Ishikawa (cell line): ENCODE data around the gene POLDIP2.

Source experiments
- CEBPB ChIP-seq: IDR thresholded peaks from 2 replicates; pipeline ENCODE4 v1.6.1; 2012
- CREB1 ChIP-seq: IDR thresholded peaks from 2 replicates; pipeline ENCODE4 v1.6.1; 2012; ENCODE audit warnings: low read depth
- EGR1 ChIP-seq: IDR thresholded peaks from 2 replicates; pipeline ENCODE4 v1.6.1; 2012
- EP300 ChIP-seq: IDR thresholded peaks from 2 replicates; pipeline ENCODE4 v1.6.1; 2012; ENCODE audit warnings: borderline replicate concordance
- FOXM1 ChIP-seq: IDR thresholded peaks from 2 replicates; pipeline ENCODE4 v1.6.1; 2012; ENCODE audit warnings: low read depth, borderline replicate concordance
- NFIC ChIP-seq: IDR thresholded peaks from 2 replicates; pipeline ENCODE4 v1.6.1; 2012
- RAD21 ChIP-seq: IDR thresholded peaks from 2 replicates; pipeline ENCODE4 v1.6.1; 2012; ENCODE audit warnings: low read depth
- TAF1 ChIP-seq: IDR thresholded peaks from 2 replicates; pipeline ENCODE4 v1.6.1; 2012; ENCODE audit warnings: low read depth, mild to moderate bottlenecking
- TCF12 ChIP-seq: IDR thresholded peaks from 2 replicates; pipeline ENCODE4 v1.6.1; 2012; ENCODE audit warnings: low read depth
- TEAD4 ChIP-seq: IDR thresholded peaks from 2 replicates; pipeline ENCODE4 v1.6.1; 2012
- YY1 ChIP-seq: IDR thresholded peaks from 2 replicates; pipeline ENCODE4 v1.6.1; 2012; ENCODE audit warnings: low read depth
- ZBTB7A ChIP-seq: IDR thresholded peaks from 2 replicates; pipeline ENCODE4 v1.6.1; 2012; ENCODE audit warnings: low read depth
- TF ChIP-seq, protein P1 (sequence below): IDR thresholded peaks from 2 replicates; pipeline ENCODE4 v1.6.1; 2012
- TF ChIP-seq, protein P2 (sequence below): IDR thresholded peaks from 2 replicates; pipeline ENCODE4 v1.6.1; 2012
- TF ChIP-seq, protein P3 (sequence below): IDR thresholded peaks from 2 replicates; pipeline ENCODE4 v1.6.1; 2012; ENCODE audit warnings: low read depth, mild to moderate bottlenecking

Gene POLDIP2

DNA sequence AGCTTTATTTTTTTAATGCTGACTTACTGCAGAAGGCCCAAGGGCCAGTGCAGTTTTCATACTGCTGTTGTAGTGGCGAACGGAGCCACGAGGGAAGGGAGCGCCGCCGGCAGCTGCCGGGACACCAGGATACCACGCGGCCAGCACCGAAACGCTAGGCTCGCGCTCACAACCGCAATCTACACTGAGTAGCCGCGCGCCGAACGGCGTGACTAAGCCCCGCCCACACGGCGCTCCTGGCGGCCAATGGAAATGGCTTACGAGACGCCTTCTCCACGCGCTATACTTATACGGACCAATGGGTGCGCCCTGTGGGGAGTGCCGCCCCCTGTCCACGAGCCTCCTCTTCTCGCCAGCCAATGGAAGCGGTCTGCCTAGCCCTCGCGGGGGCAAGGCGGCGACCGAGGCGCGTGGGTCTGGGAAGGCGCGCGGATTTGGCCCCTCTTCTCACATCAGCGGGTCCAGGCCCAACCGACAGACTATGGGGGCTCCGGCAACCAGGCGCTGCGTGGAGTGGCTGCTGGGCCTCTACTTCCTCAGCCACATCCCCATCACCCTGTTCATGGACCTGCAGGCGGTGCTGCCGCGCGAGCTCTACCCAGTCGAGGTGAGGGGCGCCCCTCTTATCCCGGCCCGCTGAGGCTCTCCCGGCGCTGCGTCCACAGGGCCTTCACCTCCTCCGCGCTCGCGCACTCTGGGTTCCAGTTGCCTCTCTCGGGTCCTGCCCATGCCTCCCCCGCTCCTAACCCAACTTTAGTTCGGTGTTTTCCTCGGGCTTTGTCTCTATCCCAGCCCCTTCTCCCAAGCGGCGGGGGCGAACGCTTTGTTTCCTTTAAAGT is 38.3 kb downstream of the POLDIP2 start, which contains the start of gene TMEM97:
Gene TMEM97, plus strand, starts transcription at position 442 of the 839 bp plus-strand sequence. Its CDS starts 40 bp downstream, at position 482.
- 0 out of 2 replicates have a peak, but pooled peaks have one; percentile 13 for TF ChIP-seq TCF12
- no peak for TF ChIP-seq EGR1
- TF ChIP-seq YY1, result no peak; the same call in 1 of the 2 replicates
- TF ChIP-seq, protein P1, sequence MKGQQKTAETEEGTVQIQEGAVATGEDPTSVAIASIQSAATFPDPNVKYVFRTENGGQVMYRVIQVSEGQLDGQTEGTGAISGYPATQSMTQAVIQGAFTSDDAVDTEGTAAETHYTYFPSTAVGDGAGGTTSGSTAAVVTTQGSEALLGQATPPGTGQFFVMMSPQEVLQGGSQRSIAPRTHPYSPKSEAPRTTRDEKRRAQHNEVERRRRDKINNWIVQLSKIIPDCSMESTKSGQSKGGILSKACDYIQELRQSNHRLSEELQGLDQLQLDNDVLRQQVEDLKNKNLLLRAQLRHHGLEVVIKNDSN, result no peak
- no peak for TF ChIP-seq FOXM1
- no peak for TF ChIP-seq RAD21
- TF ChIP-seq TEAD4, result peak; percentile 31
- TF ChIP-seq ZBTB7A, result peak; percentile 86
- no peak; the same call in 1 of the 2 replicates for TF ChIP-seq EP300
- TF ChIP-seq CREB1, result peak; percentile 71
- TF ChIP-seq, protein P2, sequence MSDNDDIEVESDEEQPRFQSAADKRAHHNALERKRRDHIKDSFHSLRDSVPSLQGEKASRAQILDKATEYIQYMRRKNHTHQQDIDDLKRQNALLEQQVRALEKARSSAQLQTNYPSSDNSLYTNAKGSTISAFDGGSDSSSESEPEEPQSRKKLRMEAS, result peak; percentile 97
- TF ChIP-seq TAF1, result peak; percentile 78

DNA sequence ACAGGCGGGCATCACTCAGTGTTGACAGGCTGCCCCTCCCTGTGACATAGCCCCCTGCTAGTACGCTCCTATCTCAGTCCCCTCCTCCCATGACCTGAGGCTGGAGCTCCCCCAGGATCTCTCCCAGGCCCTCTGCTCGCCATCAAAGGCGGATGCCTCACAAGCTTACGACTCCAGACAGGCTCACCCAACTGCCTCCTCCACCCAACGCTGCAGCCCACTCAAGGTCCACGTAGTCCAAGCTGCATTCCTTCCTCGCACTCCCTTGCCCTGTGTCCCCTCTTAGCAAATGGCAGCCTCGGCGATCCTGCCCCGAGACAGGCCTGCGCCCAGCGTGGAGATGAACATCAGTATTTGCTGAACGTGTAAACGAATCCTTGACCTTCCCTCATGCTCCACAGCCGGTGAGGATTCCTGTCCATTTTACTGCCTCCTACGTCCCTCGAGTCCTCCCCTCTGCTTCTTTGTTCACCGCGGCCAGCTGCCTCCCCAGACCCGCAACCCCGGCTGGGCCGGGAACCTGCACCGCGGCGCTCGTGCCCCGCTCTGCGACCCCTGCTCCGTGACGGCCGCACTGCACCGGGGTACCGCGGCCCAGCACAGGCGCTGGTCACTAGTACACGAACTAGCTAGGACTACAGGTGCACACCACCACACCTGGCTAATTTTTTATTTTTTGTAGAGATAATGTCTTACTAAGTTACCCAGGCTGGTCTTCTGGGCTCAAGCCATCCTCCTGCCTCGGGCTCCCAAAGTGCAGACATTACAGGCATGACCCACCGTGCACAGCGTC is 39.2 kb downstream of the POLDIP2 start:
- peak; percentile 72; the same call in 1 of the 2 replicates for TF ChIP-seq ZBTB7A
- TF ChIP-seq, protein P2, result 0 out of 2 replicates have a peak, but pooled peaks have one; percentile 27
- peak; percentile 48; the same call in 1 of the 2 replicates for TF ChIP-seq RAD21
- no peak for TF ChIP-seq TEAD4
- TF ChIP-seq FOXM1, result no peak

DNA sequence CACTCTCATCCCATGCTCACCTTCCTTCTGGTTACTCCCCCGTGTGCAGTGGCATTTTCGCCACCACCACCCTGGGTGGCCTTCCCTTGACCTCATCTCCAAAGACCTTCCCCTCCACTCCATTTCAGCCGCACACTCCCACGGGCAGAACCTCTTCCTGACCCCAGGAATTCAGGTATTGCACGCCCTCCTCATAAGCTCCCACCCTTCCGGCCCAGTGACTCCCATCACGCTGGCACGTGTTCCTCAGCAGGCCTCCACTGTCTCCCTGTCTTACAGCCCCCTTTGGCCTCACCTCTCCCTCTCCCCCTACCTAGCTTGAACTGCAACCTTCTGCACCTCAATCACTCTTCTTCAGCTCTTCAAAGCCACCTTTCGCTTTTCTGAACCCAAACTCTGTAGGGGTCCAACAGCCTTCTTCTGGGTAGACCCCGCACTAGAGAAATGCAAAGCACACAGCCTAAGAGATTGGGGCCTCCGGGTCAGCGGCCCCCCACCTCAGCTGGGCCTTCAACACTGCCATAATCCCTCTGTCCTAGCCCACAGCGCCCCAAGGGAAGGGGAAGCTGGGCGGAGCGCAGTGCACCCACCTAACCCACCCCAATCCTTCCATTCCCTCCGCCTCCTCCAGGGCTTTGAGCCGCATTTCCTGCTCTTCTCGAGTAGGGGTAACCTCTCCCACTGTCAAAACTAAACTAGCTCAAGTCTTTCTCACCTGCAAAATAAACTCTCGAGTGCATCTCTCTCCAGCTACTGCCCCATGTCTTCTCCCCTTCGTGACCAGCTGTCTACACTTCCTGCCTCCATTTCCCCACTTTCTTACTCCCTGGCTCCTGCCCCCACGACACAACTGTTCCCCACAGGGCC is 40.0 kb downstream of the POLDIP2 start:
- no peak for TF ChIP-seq RAD21
- no peak for TF ChIP-seq ZBTB7A
- no peak for TF ChIP-seq YY1
- TF ChIP-seq CREB1, result no peak
- TF ChIP-seq, protein P2, result no peak
- TF ChIP-seq CEBPB, result no peak
- TF ChIP-seq NFIC, result no peak
- TF ChIP-seq TCF12, result no peak
- TF ChIP-seq EP300, result no peak
- no peak for TF ChIP-seq EGR1
- no peak for TF ChIP-seq FOXM1
- TF ChIP-seq, protein P1, result no peak
- TF ChIP-seq, protein P3, sequence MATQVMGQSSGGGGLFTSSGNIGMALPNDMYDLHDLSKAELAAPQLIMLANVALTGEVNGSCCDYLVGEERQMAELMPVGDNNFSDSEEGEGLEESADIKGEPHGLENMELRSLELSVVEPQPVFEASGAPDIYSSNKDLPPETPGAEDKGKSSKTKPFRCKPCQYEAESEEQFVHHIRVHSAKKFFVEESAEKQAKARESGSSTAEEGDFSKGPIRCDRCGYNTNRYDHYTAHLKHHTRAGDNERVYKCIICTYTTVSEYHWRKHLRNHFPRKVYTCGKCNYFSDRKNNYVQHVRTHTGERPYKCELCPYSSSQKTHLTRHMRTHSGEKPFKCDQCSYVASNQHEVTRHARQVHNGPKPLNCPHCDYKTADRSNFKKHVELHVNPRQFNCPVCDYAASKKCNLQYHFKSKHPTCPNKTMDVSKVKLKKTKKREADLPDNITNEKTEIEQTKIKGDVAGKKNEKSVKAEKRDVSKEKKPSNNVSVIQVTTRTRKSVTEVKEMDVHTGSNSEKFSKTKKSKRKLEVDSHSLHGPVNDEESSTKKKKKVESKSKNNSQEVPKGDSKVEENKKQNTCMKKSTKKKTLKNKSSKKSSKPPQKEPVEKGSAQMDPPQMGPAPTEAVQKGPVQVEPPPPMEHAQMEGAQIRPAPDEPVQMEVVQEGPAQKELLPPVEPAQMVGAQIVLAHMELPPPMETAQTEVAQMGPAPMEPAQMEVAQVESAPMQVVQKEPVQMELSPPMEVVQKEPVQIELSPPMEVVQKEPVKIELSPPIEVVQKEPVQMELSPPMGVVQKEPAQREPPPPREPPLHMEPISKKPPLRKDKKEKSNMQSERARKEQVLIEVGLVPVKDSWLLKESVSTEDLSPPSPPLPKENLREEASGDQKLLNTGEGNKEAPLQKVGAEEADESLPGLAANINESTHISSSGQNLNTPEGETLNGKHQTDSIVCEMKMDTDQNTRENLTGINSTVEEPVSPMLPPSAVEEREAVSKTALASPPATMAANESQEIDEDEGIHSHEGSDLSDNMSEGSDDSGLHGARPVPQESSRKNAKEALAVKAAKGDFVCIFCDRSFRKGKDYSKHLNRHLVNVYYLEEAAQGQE, result no peak

DNA sequence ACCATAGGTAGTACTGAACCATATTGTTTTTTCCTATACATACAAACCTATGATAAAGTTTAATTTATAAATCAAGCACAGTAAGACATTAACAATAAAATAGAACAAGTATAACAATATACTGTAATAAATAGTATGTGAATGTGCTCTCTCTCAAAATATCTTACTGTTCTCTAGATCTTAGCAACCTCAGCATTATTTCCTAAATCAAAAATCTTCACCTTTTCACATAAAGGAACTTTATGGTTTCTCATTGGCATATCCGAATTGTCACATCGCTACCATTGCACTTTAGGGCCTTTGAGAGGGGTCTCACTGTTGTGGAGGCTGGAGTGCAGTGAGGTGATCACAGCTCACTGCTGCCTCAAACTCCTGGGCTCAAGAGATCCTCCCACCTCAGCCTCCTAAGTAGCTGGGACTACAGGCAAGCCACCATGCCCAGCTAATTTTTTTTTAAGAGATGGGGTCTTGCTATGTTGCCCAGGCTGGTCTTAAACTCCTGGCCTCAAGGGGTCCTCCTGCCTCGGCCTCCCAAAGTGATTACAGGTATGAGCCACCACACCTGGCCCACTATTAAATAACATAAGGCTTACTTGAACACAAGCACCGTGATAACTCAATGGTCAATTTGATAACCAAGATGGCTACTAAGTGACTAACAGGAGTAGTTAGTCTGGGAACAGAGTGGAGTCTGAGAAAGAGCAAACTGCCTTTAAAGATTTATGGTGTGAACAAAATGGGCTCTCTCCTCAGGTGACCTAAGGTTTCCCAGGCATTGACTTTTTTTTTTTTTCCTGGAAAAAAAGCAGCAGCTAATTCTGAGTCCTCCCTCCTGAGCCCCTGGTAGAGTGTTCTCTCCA is 41.3 kb downstream of the POLDIP2 start:
- TF ChIP-seq, protein P3, result no peak
- TF ChIP-seq, protein P1, result no peak
- TF ChIP-seq TAF1 (no peak), ZBTB7A (no peak), CREB1 (no peak)
- TF ChIP-seq, protein P2, result no peak
